ENCODE results near the gene LRMDA.

The LRMDA gene

DNA sequence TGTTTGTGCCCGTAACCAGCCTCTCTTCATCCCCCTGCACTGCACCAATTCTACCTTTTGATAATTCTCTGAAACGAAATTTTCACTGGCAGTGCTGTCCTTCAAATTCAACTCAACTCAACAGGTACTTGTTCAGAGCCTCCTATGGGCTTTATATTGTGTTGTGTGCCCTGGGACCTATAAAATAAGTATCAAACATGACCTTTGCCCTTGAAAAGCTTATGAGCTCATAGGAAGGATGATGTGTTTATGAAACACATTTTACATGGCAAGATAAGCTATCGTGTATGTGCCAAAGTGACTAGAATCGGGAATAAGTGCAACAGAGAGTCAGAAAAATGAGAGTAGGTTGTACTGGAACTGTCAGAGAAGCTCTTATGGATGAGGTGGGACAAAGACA lies 923.5 kb downstream of the LRMDA start:
- Histone ChIP-seq H3K4me1 (ENCODE audit: insufficient read depth, low read length) (peaks cover 16% of the 10 kb centered on the region), H3K36me3 (ENCODE audit: insufficient read depth, low read length) (no peaks in the 10 kb centered on the region), H2AFZ (ENCODE audit: low read depth, low read length) (no peak overlapping the region), H3K27me3 (ENCODE audit: insufficient read depth, low read length) (no peaks in the 10 kb centered on the region), H3K9me3 (ENCODE audit: low read length) (no peaks in the 10 kb centered on the region), H3K4me3 (ENCODE audit: low read length) (no peak overlapping the region)

DNA sequence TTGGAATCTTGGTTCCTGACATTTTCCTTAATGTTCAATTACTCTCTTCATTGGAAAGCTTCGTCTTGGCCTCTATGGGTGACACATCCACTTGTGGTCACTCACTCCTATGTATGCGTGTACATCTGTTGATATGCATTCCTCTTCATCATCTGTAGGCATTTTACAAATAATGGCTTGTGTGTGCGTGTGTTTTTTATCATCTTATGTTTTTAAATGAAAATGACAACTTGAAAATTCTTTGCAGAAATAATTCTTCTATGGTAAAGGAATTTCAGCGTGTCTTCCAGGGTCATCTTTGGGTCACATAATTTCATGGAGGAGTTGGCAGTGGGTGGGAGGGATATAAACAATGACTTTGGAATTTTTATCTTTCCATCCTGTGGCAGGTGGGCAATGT lies 925.1 kb downstream of the LRMDA start:
- Histone ChIP-seq H2AFZ (ENCODE audit: low read depth, low read length) (no peak overlapping the region), H3K4me1 (ENCODE audit: insufficient read depth, low read length) (peaks cover 16% of the 10 kb centered on the region), H3K27me3 (ENCODE audit: insufficient read depth, low read length) (no peaks in the 10 kb centered on the region), H3K4me3 (ENCODE audit: low read length) (no peak overlapping the region), H3K9me3 (ENCODE audit: low read length) (no peaks in the 10 kb centered on the region), H3K36me3 (ENCODE audit: insufficient read depth, low read length) (no peaks in the 10 kb centered on the region)

DNA sequence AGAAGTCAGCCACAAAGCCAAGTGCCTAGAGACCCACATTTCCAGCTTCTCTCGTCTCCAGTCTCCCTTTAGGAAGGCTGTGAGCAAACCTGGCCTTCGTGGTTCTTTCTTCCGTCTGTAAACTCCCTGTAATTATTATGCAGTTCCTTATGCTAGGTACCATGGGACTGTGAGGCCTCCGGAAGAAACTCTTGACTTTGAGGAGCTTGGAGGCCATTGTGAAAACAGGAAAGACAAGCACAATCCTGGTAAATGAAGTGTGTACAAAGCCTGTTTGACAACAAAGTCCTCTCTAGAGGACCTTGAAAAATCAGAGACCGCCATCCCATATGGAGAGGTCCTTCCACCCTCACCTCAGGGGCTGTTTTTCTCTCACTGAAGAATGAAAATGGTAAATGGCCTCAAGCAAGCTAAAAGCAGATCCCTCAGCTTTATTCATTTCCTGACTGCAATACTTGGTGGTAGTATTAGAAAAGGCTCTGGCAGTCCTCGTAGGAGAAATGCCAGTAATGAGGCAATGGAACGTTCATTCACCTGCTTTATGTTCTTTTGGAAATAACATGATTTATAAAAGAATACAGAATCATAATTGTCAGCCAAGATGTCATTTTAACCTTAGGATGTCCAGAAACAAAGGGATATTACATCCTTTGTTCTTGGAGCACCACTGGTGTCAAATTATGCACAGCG lies 926.4 kb downstream of the LRMDA start:
- H3K27me3 ChIP-seq (ENCODE audit: insufficient read depth, low read length): no peaks in the 10 kb centered on the region
- H3K9me3 ChIP-seq (ENCODE audit: low read length): no peaks in the 10 kb centered on the region
- H3K4me1 ChIP-seq (ENCODE audit: insufficient read depth, low read length): peaks cover 14% of the 10 kb centered on the region
- no peak overlapping the region for H2AFZ ChIP-seq (ENCODE audit: low read depth, low read length)
- H3K36me3 ChIP-seq (ENCODE audit: insufficient read depth, low read length): no peaks in the 10 kb centered on the region
- H3K4me3 ChIP-seq (ENCODE audit: low read length): no peak overlapping the region

DNA sequence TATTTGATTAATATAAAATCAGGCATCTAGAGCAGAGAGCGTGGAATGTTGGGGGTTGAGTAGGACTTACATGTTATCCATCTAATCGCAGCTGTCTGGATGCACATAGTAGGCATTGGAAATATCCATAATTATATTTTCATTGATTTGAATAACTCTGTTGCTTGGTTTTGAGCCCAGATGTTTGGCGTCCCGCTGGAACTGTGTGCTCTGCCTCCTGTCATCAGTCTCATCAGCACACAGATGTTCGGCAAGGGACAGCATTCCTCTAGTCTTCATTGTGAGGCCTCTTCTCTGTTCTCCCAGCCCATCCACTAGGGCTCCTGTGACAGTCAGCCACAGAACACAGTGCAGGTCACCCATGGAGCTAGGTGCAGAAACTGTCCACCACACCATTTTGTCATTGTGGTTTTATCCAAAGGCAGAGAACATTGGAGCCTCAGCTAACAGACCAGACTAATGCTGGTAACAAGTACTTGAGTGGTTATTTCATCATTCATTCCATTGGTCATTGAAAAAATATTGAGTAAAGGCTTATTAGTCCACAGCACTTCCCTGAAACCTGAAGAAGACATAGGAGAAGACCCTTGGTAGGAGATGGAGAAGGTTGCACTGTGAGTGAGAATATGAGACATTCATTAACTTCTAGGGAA lies 927.4 kb downstream of the LRMDA start:
- no peak overlapping the region for H2AFZ ChIP-seq (ENCODE audit: low read depth, low read length)
- no peaks in the 10 kb centered on the region for H3K9me3 ChIP-seq (ENCODE audit: low read length)
- no peak overlapping the region for H3K4me3 ChIP-seq (ENCODE audit: low read length)
- no peaks in the 10 kb centered on the region for H3K27me3 ChIP-seq (ENCODE audit: insufficient read depth, low read length)
- H3K36me3 ChIP-seq (ENCODE audit: insufficient read depth, low read length): no peaks in the 10 kb centered on the region
- H3K4me1 ChIP-seq (ENCODE audit: insufficient read depth, low read length): peaks cover 4% of the 10 kb centered on the region

DNA sequence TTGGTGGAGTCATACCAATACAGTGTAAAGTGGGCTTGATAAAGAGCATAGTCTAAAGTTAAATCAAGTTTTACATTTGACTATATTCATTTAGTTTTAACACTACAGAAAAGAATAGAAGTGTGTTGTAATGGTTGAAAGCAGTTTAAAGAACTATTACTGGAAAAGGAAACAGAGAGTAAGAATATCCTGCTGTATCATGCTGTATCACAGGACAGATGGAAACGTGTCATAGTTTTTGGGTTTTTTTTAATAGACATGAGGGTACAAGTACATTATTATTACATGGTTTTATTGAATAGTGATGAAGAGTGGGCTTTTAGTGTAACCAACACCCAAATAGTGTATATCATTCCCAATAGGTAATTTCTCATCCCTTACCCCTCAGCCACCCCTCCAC lies 944.3 kb downstream of the LRMDA start:
- H3K4me3 ChIP-seq (ENCODE audit: low read length): no peak overlapping the region

DNA sequence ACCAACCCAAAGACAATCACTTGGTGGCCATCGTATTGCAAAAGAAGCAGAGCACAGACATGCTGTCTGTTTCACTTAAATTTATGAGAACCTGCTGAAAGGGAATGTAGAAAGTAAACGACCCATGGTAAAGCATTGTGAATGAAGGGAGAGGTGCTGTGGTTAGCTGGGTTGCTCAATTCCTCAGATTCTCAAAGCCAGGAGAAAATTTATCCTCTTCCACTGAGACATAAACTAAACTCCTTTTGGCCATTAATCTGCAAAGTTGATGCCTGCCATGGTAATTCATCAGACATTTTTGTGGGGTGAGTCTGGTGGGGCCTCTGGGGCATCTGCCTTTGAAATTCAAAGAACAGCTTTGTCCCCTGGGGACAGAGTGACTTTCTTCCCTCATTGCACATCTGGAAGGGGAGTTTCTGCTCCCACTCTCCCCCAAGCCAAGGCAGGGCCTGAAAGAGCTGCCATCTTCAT lies 951.0 kb downstream of the LRMDA start:
- no peaks in the 10 kb centered on the region for H3K9me3 ChIP-seq (ENCODE audit: low read length)
- H3K36me3 ChIP-seq (ENCODE audit: insufficient read depth, low read length): no peaks in the 10 kb centered on the region
- H2AFZ ChIP-seq (ENCODE audit: low read depth, low read length): no peak overlapping the region
- no peak overlapping the region for H3K4me3 ChIP-seq (ENCODE audit: low read length)
- H3K4me1 ChIP-seq (ENCODE audit: insufficient read depth, low read length): no peaks in the 10 kb centered on the region
- H3K27me3 ChIP-seq (ENCODE audit: insufficient read depth, low read length): no peaks in the 10 kb centered on the region

More for the DNA sequence above, 944.3 kb downstream of the LRMDA start:
- Histone ChIP-seq H2AFZ (ENCODE audit: low read depth, low read length) (no peak overlapping the region), H3K9me3 (ENCODE audit: low read length) (no peaks in the 10 kb centered on the region), H3K36me3 (ENCODE audit: insufficient read depth, low read length) (no peaks in the 10 kb centered on the region), H3K27me3 (ENCODE audit: insufficient read depth, low read length) (no peaks in the 10 kb centered on the region), H3K4me1 (ENCODE audit: insufficient read depth, low read length) (no peaks in the 10 kb centered on the region)

DNA sequence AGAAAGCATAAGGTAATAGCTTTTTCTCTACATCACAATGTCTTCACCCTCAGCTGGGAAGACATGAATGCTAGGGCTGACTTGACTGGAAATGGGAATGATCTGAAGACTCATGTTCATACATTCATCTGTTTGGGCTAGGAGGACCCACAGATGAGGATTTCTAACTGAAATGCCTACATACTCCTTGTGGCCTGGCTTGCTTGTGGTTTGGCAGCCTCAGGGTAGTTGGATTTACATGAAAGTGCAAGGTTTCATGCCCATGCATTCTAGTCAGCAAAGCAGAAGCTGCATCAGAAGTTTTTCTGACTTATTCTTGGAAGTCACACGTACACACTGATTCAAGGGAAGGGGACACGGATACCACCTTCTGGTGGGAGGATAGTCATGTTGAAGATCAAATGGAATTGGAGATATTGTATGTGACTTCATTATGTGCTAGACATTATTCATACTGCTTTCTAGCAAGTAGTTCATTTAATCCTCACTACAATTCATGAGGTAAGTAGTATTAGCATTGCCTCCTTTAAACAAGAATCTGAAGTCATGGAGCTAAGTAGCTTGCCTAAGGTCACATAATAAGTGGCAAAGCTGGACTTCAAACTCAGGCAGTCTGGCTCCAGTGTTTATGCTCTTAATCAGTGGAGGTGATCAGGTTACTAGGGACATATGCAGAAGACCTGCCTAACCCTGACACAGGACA lies 957.0 kb downstream of the LRMDA start:
- Histone ChIP-seq H2AFZ (ENCODE audit: low read depth, low read length) (no peak overlapping the region), H3K4me1 (ENCODE audit: insufficient read depth, low read length) (no peaks in the 10 kb centered on the region), H3K27me3 (ENCODE audit: insufficient read depth, low read length) (no peaks in the 10 kb centered on the region), H3K36me3 (ENCODE audit: insufficient read depth, low read length) (no peaks in the 10 kb centered on the region), H3K4me3 (ENCODE audit: low read length) (no peak overlapping the region), H3K9me3 (ENCODE audit: low read length) (no peaks in the 10 kb centered on the region)

DNA sequence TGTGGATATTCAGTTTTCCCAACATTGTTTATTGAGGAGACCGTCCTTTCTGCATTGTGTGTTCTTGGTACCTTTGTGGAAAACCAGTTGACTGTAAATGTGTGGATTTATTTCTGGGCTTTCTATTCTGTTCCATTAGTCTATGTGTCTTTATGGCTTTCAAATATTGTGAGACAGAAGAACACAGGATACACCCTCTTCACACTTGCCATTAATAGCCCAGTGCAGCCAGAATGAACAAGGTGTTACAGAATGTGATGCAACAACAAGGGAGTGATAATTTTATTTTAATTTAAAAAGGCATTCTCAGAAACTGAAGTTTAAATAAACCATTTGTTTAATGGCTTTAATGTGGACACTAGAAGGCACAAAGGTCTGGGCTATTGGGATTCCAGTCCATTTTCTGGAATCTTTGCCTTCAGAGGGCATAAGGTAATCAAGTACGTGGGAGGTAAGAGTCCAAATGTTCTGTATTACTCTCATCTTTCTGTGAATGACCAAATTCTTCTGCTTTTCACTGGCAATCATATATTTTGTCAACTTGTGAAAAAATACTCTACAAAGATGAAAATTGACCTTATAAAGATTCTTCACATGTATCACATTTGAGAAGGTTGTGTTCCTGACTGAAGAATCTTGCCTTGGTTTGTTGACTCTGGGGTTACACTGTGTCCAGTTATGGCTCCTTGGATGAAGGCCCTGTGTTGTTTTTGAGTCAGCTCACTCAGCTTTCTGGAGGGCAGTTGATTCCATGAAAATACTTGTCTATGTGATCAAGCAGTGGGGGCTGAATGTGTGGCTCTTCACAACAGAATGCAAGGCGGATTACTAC lies 962.7 kb downstream of the LRMDA start:
- Histone ChIP-seq H3K4me3 (ENCODE audit: low read length) (no peak overlapping the region), H2AFZ (ENCODE audit: low read depth, low read length) (no peak overlapping the region), H3K36me3 (ENCODE audit: insufficient read depth, low read length) (no peaks in the 10 kb centered on the region), H3K4me1 (ENCODE audit: insufficient read depth, low read length) (no peaks in the 10 kb centered on the region), H3K27me3 (ENCODE audit: insufficient read depth, low read length) (no peaks in the 10 kb centered on the region), H3K9me3 (ENCODE audit: low read length) (no peaks in the 10 kb centered on the region)

DNA sequence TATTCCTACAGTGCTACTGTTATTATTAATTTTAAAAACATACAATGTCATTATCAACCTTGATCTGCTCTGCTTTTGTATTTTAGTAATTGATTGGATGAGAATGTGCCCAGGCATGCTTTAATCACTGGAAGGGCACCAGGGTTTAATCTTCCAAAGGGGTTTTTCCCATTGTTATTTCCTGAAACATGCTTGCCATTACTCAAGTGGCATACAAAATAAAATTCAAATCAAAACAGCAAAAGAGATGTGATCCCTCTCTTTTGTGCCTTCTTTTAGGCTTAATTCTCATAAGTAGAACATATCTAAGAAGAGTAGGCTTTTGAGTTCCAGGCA lies 963.3 kb downstream of the LRMDA start:
- Histone ChIP-seq H3K9me3 (ENCODE audit: low read length) (no peaks in the 10 kb centered on the region), H2AFZ (ENCODE audit: low read depth, low read length) (no peak overlapping the region), H3K36me3 (ENCODE audit: insufficient read depth, low read length) (no peaks in the 10 kb centered on the region), H3K4me1 (ENCODE audit: insufficient read depth, low read length) (no peaks in the 10 kb centered on the region), H3K4me3 (ENCODE audit: low read length) (no peak overlapping the region), H3K27me3 (ENCODE audit: insufficient read depth, low read length) (no peaks in the 10 kb centered on the region)

DNA sequence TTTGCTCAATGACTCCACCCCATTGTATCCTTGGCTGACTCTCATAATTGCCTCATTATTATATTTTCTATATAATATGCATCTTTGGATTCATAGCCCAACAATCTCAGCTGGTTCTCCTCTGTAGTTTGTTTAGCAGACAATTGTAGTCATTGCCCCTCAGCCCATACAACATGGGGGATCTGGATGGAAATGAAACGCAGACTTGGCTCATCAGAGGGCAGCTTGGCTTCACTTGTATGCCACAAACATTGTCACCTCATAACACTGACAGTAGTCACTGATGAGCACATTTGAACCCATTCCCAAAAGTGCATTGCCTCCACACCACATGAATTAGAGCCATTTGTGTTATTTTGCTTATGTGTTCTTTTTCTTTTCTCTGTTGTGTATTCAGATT lies 963.8 kb downstream of the LRMDA start:
- H3K36me3 ChIP-seq (ENCODE audit: insufficient read depth, low read length): no peaks in the 10 kb centered on the region
- H3K4me3 ChIP-seq (ENCODE audit: low read length): no peak overlapping the region
- H3K9me3 ChIP-seq (ENCODE audit: low read length): no peaks in the 10 kb centered on the region
- H2AFZ ChIP-seq (ENCODE audit: low read depth, low read length): no peak overlapping the region
- H3K27me3 ChIP-seq (ENCODE audit: insufficient read depth, low read length): no peaks in the 10 kb centered on the region
- no peaks in the 10 kb centered on the region for H3K4me1 ChIP-seq (ENCODE audit: insufficient read depth, low read length)

DNA sequence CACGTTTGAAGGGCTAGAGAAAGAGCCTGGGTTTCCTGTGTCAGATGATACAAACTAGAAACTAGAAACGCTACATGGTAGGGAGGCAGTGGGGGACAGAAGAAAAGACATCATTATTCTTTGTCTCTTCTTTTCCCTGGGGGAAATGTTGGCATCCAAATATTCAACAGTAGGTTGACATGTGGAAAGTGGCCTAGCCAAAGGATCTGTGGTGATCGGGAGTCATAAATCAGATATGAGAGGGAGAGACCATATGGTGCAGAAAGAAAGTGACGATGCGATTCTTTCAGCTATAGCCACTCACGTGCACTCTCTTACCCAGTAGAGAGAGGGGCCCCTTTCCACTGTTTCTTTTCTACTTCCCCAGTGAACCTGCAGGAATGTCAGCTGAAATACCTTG lies 964.7 kb downstream of the LRMDA start:
- Histone ChIP-seq H3K4me1 (ENCODE audit: insufficient read depth, low read length) (no peaks in the 10 kb centered on the region), H3K36me3 (ENCODE audit: insufficient read depth, low read length) (no peaks in the 10 kb centered on the region), H3K27me3 (ENCODE audit: insufficient read depth, low read length) (no peaks in the 10 kb centered on the region), H3K4me3 (ENCODE audit: low read length) (no peak overlapping the region), H2AFZ (ENCODE audit: low read depth, low read length) (no peak overlapping the region), H3K9me3 (ENCODE audit: low read length) (no peaks in the 10 kb centered on the region)

DNA sequence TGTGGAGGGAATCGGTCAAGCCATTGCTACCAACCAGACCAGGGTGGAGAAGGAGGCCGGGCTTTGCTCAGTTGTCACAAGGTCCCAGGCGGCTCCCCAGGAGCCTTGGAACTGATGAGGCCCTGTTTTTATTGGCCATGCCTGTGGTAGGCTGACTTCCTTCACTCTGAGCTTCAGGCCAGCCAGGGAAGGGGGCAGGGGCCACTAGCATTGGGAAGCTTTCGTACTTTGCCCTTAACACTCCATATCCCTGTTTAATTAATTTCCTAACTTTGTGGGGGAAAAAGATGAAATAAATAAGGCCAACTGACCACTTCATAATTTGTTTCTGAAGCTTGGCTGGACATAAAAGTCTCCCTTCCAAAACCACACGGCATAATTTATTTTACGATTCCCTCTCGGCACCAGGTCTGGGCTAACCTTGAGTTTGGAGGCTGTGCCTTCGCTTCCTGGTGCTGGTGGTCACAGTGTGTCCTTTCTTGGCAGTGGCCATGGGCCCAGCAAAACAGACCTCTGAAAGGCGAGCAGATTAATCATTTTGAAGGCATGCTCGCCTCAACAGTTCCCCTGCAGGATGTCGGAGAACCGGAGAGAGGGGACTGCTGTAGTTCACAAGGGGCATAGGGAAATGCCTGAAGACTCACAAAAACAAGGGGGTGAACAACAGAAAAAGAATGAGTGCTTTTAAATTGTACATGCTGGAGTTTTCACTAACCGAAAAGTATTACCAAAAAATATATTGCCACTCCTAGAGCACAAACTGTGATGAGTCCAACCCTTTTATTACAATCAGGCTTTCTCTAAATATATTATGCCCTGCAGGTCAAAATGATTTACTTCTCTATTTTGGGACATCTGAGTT lies 966.0 kb downstream of the LRMDA start:
- no peak overlapping the region for H2AFZ ChIP-seq (ENCODE audit: low read depth, low read length)
- no peaks in the 10 kb centered on the region for H3K9me3 ChIP-seq (ENCODE audit: low read length)
- no peak overlapping the region for H3K4me3 ChIP-seq (ENCODE audit: low read length)
- no peaks in the 10 kb centered on the region for H3K4me1 ChIP-seq (ENCODE audit: insufficient read depth, low read length)
- H3K36me3 ChIP-seq (ENCODE audit: insufficient read depth, low read length): no peaks in the 10 kb centered on the region
- H3K27me3 ChIP-seq (ENCODE audit: insufficient read depth, low read length): no peaks in the 10 kb centered on the region
